Activated CD4-positive, alpha-beta T cell treated with anti-CD3 and anti-CD28 coated beads, Interleukin-2, Interleukin-4, amounts not matched to agents 100 ng/mL and 50 ng/mL, durations not matched to agents 16 hours and 8 hours (primary cell): ENCODE data around the gene SLCO1B3.

Experiments
- DNase-seq: peaks from one replicate; pipeline ENCODE4 v3.0.0-alpha.2; 2020; ENCODE audit warnings: low spot score

SLCO1B3 gene

GRCh38 chr12:20883288-20883687 lies 72.8 kb downstream of the SLCO1B3 start:
- no peak for DNase-seq

GRCh38 chr12:20885116-20885515 lies 74.6 kb downstream of the SLCO1B3 start:
- no peak for DNase-seq

- DNase-seq: no peak
Observed at GRCh38 chr12:20885552-20885951, 75.0 kb downstream of the SLCO1B3 start.

GRCh38 chr12:20917269-20917668 lies 106.8 kb downstream of the SLCO1B3 start:
- no peak for DNase-seq

- no peak for DNase-seq
Observed at GRCh38 chr12:20917819-20918218, 107.3 kb downstream of the SLCO1B3 start.

GRCh38 chr12:20931894-20932293 lies 121.4 kb downstream of the SLCO1B3 start:
- DNase-seq: no peak

- DNase-seq: peak; percentile 15
Observed at GRCh38 chr12:20946732-20947131, 136.2 kb downstream of the SLCO1B3 start.

GRCh38 chr12:20950248-20950647 lies 139.7 kb downstream of the SLCO1B3 start:
- peak; percentile 11 for DNase-seq

GRCh38 chr12:20963303-20963702 lies 152.8 kb downstream of the SLCO1B3 start:
- DNase-seq: no peak

- no peak for DNase-seq
Observed at GRCh38 chr12:20963762-20964161, 153.3 kb downstream of the SLCO1B3 start.
